ENCODE measurements around the gene KCNG4. TPM values are rescaled to one million over a fixed set of nuclear protein-coding genes. Genes with fewer than 3 reads are reported as not detected.

Gene KCNG4
- polyA plus RNA-seq, 1 donor (not counting 4 experiments of a cell fraction or from before 2014, with no cell fraction given) = not detected

GRCh38 chr16:84224554-84224953, 15.3 kb downstream of the KCNG4 start:
- Histone ChIP-seq H3K9me1 (ENCODE audit: control insufficient read depth, extremely low read depth, insufficient read depth, low read length) (no peaks in the 10 kb centered on the region), H3K9me3 (ENCODE audit: control insufficient read depth, low read depth, low read length) (no peaks in the 10 kb centered on the region), H3K36me3 (ENCODE audit: control insufficient read depth in 2 of 2, extremely low read depth in 1 of 2, insufficient read depth in 2 of 2, low read length in 2 of 2) (no peaks in the 10 kb centered on the region), H3K4me1 (ENCODE audit: control insufficient read depth, extremely low read depth, insufficient read depth, low read length) (no peaks in the 10 kb centered on the region), H2AFZ (ENCODE audit: control insufficient read depth, low read length) (no peak overlapping the region), H3K27ac (ENCODE audit: control insufficient read depth, insufficient read depth, low read length) (no peak overlapping the region), H3K9ac (ENCODE audit: control insufficient read depth, extremely low read depth, insufficient read depth, low read length) (no peak overlapping the region), H4K20me1 (ENCODE audit: control insufficient read depth, extremely low read depth, insufficient read depth, low read length) (no peaks in the 10 kb centered on the region), H3K79me2 (ENCODE audit: control insufficient read depth, insufficient read depth, low read length) (no peaks in the 10 kb centered on the region), H3K27me3 (ENCODE audit: control insufficient read depth, extremely low read depth, insufficient read depth, low read length) (no peaks in the 10 kb centered on the region), H3K4me3 (ENCODE audit: control insufficient read depth in 2 of 3, extremely low read depth in 1 of 3, insufficient read depth in 2 of 3, low read depth in 1 of 3, low read length in 3 of 3) (no peak overlapping the region), H3K4me2 (ENCODE audit: control insufficient read depth, extremely low read depth, insufficient read depth, low read depth, low read length) (no peak overlapping the region)
- FAIRE-seq = no peak
- DNase-seq (ENCODE audit: low read depth, low spot score) = no peak
- TF ChIP-seq CTCF (optimal IDR thresholded peaks at IDR 0.05 in 1 of 3, IDR thresholded peaks at IDR 0.05 in 1 of 3, conservative IDR thresholded peaks at IDR 0.05 in 1 of 3; ENCODE audit: extremely low read depth in 1 of 3, insufficient read depth in 2 of 3, low read length in 3 of 3) (no peak), EZH2 (IDR thresholded peaks at IDR 0.05; ENCODE audit: low read length) (no peak)
- dilution Hi-C loops (cut with MboI; ENCODE audit: extremely low pct_ligation_motif_present, low sequenced_read_pairs) = no loop called here

GRCh38 chr16:84223456-84223855, 16.4 kb downstream of the KCNG4 start:
- no peaks in the 10 kb centered on the region for H4K20me1 ChIP-seq (ENCODE audit: control insufficient read depth, extremely low read depth, insufficient read depth, low read length)
- no peaks in the 10 kb centered on the region for H3K36me3 ChIP-seq (ENCODE audit: control insufficient read depth in 2 of 2, extremely low read depth in 1 of 2, insufficient read depth in 2 of 2, low read length in 2 of 2)
- DNase-seq (ENCODE audit: low read depth, low spot score) (no peak), FAIRE-seq (no peak)
- no peak overlapping the region for H2AFZ ChIP-seq (ENCODE audit: control insufficient read depth, low read length)
- H3K9me1 ChIP-seq (ENCODE audit: control insufficient read depth, extremely low read depth, insufficient read depth, low read length) = no peaks in the 10 kb centered on the region
- H3K27me3 ChIP-seq (ENCODE audit: control insufficient read depth, extremely low read depth, insufficient read depth, low read length) = peaks cover 7% of the 10 kb centered on the region
- no peak overlapping the region for H3K4me3 ChIP-seq (ENCODE audit: control insufficient read depth in 2 of 3, extremely low read depth in 1 of 3, insufficient read depth in 2 of 3, low read depth in 1 of 3, low read length in 3 of 3)
- no peaks in the 10 kb centered on the region for H3K4me1 ChIP-seq (ENCODE audit: control insufficient read depth, extremely low read depth, insufficient read depth, low read length)
- dilution Hi-C loops (cut with MboI; ENCODE audit: extremely low pct_ligation_motif_present, low sequenced_read_pairs) = no loop called here
- no peak overlapping the region for H3K27ac ChIP-seq (ENCODE audit: control insufficient read depth, insufficient read depth, low read length)
- no peaks in the 10 kb centered on the region for H3K79me2 ChIP-seq (ENCODE audit: control insufficient read depth, insufficient read depth, low read length)
- H3K9ac ChIP-seq (ENCODE audit: control insufficient read depth, extremely low read depth, insufficient read depth, low read length) = no peak overlapping the region
- H3K4me2 ChIP-seq (ENCODE audit: control insufficient read depth, extremely low read depth, insufficient read depth, low read depth, low read length) = no peak overlapping the region
- no peaks in the 10 kb centered on the region for H3K9me3 ChIP-seq (ENCODE audit: control insufficient read depth, low read depth, low read length)
- TF ChIP-seq CTCF (optimal IDR thresholded peaks at IDR 0.05 in 1 of 3, IDR thresholded peaks at IDR 0.05 in 1 of 3, conservative IDR thresholded peaks at IDR 0.05 in 1 of 3; ENCODE audit: extremely low read depth in 1 of 3, insufficient read depth in 2 of 3, low read length in 3 of 3) (no peak), EZH2 (IDR thresholded peaks at IDR 0.05; ENCODE audit: low read length) (no peak)

Measured in keratinocyte (primary cell).